ENCODE data around the gene TM4SF1. TPM values are rescaled to one million over a fixed set of nuclear protein-coding genes. Genes with fewer than 3 reads are reported as not detected.

TM4SF1 gene
- total RNA-seq, 1 donor from 2014 or later: 149 TPM

- no peak for DNase-seq (ENCODE audit: low spot score)
- no peak for ATAC-seq
- intact Hi-C loops (cut with DNase I): no loop called here
Observed at GRCh38 chr3:149324332-149324731, 53.1 kb downstream of the TM4SF1 start.

GRCh38 chr3:149321640-149322039 is 55.8 kb downstream of the TM4SF1 start:
- intact Hi-C loops (cut with DNase I): no loop called here
- DNase-seq (ENCODE audit: low spot score): no peak
- no peak for ATAC-seq

DNA sequence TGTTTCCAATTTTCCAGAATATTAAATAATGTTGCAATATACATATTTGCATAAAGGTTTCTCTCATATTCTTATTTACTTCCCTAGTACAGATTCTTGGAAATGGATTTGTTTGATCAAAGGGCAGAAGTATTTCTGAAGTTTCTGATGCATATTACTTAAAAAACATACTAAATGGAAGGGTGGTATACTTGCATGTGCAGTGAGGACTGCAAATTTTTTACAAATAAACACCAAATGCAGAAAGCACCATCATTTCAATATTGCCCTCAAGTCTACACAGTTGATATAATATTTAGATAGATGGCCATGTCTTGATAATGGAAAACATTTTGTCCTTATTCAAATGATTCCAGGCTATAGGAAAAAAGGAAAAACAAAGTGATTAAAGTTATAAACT is 56.3 kb downstream of the TM4SF1 start:
- DNase-seq (ENCODE audit: low spot score) (no peak), ATAC-seq (no peak)
- intact Hi-C loops (cut with DNase I): no loop called here

GRCh38 chr3:149319750-149320149 is 57.7 kb downstream of the TM4SF1 start:
- ATAC-seq: peak; percentile 51
- intact Hi-C loops (cut with DNase I): no loop called here
- no peak for DNase-seq (ENCODE audit: low spot score)

Other genes starting within 250 kb of the TM4SF1 start
- gene HPS3, start 248.0 kb downstream of the TM4SF1 start, total RNA-seq: 27.4 TPM
- gene CP, start 155.8 kb downstream of the TM4SF1 start, total RNA-seq: 26.1 TPM
- 11.8 TPM for gene TM4SF18, start 44.0 kb downstream of the TM4SF1 start, total RNA-seq
- not detected for gene TM4SF4, start 97.0 kb upstream of the TM4SF1 start, total RNA-seq